Endothelial cell of umbilical vein (primary cell): ENCODE measurements around the gene MOB1B. TPM values are rescaled to one million over a fixed set of nuclear protein-coding genes. Genes with fewer than 3 reads are reported as not detected.

Source experiments
- polyA plus RNA-seq, 4 experiments: library from polyadenylated mRNA; depleted of rRNA in 3 of 4; stranded (reverse) in 3 of 4; unstranded in 1 of 4; fragments of >200 nt; gene quantifications; 2 replicates each; pipeline versions ENCODE4 v1.2.1 to v1.2.3, GENCODE V29; 2011 to 2012; ENCODE audit warnings: missing spikeins in 1 of 4
- total RNA-seq: library from RNA; stranded (reverse); gene quantifications from 2 replicates; pipeline ENCODE4 v1.2.3, GENCODE V29; 2021

Gene MOB1B
- total and polyA plus RNA-seq, 2 donors (not counting 3 experiments of a cell fraction or from before 2014, with no cell fraction given), result 4.3 to 23.9 TPM

Other genes starting within 250 kb of the MOB1B start
- gene JCHAIN, start 235.9 kb upstream of the MOB1B start, total RNA-seq, result not detected in 2 replicates
- not detected in 2 replicates for gene JCHAIN, start 235.9 kb upstream of the MOB1B start, polyA plus RNA-seq
- gene UTP3, start 213.8 kb upstream of the MOB1B start, total RNA-seq, result 32.8 and 34.7 TPM in 2 replicates
- 6.2 and 8.7 TPM in 2 replicates for gene UTP3, start 213.8 kb upstream of the MOB1B start, polyA plus RNA-seq
- 42.4 and 52.8 TPM in 2 replicates for gene RUFY3, start 180.4 kb upstream of the MOB1B start, total RNA-seq
- 8.5 and 10.0 TPM in 2 replicates for gene RUFY3, start 180.4 kb upstream of the MOB1B start, polyA plus RNA-seq
- gene GRSF1, start 62.5 kb upstream of the MOB1B start, total RNA-seq, result 70.7 and 71.6 TPM in 2 replicates
- gene GRSF1, start 62.5 kb upstream of the MOB1B start, polyA plus RNA-seq, result 26.2 and 29.1 TPM in 2 replicates
- 18.0 and 19.9 TPM in 2 replicates for gene DCK, start 91.3 kb downstream of the MOB1B start, total RNA-seq
- gene DCK, start 91.3 kb downstream of the MOB1B start, polyA plus RNA-seq, result 3.7 and 4.8 TPM in 2 replicates